Activated CD8-positive, alpha-beta memory T cell treated with anti-CD3 and anti-CD28 coated beads for 36 hours (primary cell): Measurements from ENCODE around the gene RARG. TPM values are rescaled to one million over a fixed set of nuclear protein-coding genes. Genes with fewer than 3 reads are reported as not detected.
"Not testable (repeated sequence)": the region's sequence is repeated elsewhere in the genome, so short reads cannot be mapped to it uniquely, and the experiment has no call there.

Experiments
- CTCF ChIA-PET: fragments of 350-600 bp; sonication (Branson Sonifier 250); formaldehyde crosslinking; loops from one replicate; lab custom pipeline; 2021; ENCODE audit warnings: antibody characterized with exemption; lab: Charles Lee
- POLR2A ChIA-PET: fragments of 350-600 bp; sonication (Branson Sonifier 250); formaldehyde crosslinking; loops from one replicate; lab custom pipeline; 2021; ENCODE audit warnings: antibody characterized with exemption; lab: Charles Lee
- total RNA-seq, 2 experiments: library from RNA; stranded (reverse); gene quantifications; one replicate each; pipeline ENCODE4 v1.2.3, GENCODE V29; 2021

RARG gene
- total RNA-seq, 2 experiments from 2014 or later, result 42.5 to 42.7 TPM

DNA sequence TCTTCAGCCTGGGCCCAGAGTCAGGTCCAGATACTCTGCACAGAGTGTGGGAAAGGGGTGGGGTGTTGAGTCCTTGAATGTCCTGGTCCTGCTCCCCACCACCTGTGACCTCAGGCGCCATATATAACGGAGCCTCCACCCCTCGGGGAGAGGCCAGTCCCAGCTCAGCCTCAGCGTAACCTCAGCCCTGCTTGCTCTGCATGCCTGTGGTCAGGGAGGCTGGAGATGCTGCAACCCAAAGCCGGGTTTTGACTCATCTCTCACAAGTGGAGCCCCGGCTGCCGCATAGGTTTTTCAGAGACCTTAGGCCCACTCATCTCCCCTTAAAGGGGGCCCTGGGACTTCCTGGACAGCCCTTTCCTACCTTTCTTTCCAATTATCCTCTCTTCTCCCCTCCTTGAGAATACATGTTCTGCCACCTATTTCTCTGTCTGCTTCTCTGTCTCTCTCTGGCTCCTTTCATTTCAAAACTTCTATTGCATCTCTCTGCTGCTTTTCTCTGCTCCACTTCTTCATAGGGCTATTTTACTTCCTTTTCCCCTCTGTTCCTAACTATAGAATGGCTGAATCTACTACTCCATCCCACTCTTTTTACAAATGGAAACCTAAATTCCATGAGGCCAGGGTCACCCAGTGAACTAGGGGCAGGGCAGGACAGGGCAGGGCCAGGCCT is 26.1 kb downstream of the RARG start:
- CTCF ChIA-PET, result interaction anchor here (1.0 to 2.7 kb wide), 5 partner anchors 14 to 73 kb away, joined by 3 to 11 read pairs (median 6); a partner anchor contains a TSS

GRCh38 chr12:53204351-53204750 is 27.7 kb downstream of the RARG start:
- CTCF ChIA-PET, result interaction anchor here (0.7 to 3.1 kb wide), 5 partner anchors 9 to 117 kb away, joined by 3 to 12 read pairs (median 6); partner anchors contain the start of gene AAAS
- POLR2A ChIA-PET, result interaction anchor here (1.5 kb wide), 1 partner anchor 91 kb away, joined by 5 read pairs; the partner anchor contains the start of gene PFDN5

More for the DNA sequence above, 26.1 kb downstream of the RARG start:
- POLR2A ChIA-PET, result interaction anchor here (0.5 to 1.9 kb wide), 5 partner anchors 14 to 139 kb away, joined by 3 to 10 read pairs (median 4); partner anchors contain the start of genes CSAD and ZNF740

DNA sequence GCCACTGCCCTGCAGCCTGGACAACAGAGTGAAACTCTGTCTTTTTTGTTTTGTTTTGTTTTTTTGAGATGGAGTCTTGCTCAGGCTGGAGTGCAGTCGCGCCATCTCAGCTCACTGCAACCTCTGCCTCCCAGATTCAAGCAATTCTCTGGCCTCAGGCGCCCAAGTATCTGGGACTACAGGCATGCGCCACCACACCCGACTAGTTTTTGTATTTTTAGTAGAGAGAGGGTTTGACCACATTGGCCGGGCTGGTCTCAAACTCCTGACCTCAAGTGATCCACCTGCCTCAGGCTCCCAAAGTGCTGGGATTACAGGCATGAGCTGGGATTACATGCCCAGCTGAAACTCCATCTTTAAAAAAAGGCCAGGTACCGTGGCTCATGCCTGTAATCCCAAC is 29.7 kb downstream of the RARG start:
- POLR2A ChIA-PET, result not testable (repeated sequence)

DNA sequence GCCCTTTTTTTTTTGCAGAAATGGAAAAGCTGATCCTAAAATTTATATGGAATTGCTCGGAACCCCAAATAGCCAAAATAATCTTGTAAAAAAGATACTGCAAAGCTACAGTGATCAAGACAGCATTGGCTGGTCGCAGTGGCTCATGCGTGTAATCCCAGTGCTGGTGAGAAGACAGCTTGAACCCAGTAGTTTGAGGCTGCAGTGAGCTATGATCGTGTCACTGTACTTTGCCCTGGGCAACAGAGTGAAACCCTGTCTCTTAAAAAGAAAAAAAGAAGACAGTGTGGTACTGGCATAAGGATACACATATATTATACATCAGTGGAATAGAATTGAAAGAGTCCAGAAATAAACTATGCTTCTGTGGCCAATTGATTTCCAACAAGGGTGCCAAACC is 30.4 kb downstream of the RARG start:
- CTCF ChIA-PET, result interaction anchor here (0.7 to 4.9 kb wide), 5 partner anchors 10 to 119 kb away, joined by 3 to 18 read pairs (median 4); no protein-coding TSS in a partner anchor

More for the DNA sequence above, 29.7 kb downstream of the RARG start:
- CTCF ChIA-PET, result interaction anchor here (1.8 to 3.1 kb wide), 2 partner anchors 11 to 12 kb away, joined by 4 to 12 read pairs; no protein-coding TSS in a partner anchor

GRCh38 chr12:53201177-53201541 is 30.9 kb downstream of the RARG start:
- CTCF ChIA-PET, result interaction anchor here (0.7 to 4.9 kb wide), 5 partner anchors 10 to 120 kb away, joined by 3 to 19 read pairs (median 4); no protein-coding TSS in a partner anchor
- POLR2A ChIA-PET, result no interaction called here

More for the DNA sequence above, 30.4 kb downstream of the RARG start:
- POLR2A ChIA-PET, result no interaction called here

DNA sequence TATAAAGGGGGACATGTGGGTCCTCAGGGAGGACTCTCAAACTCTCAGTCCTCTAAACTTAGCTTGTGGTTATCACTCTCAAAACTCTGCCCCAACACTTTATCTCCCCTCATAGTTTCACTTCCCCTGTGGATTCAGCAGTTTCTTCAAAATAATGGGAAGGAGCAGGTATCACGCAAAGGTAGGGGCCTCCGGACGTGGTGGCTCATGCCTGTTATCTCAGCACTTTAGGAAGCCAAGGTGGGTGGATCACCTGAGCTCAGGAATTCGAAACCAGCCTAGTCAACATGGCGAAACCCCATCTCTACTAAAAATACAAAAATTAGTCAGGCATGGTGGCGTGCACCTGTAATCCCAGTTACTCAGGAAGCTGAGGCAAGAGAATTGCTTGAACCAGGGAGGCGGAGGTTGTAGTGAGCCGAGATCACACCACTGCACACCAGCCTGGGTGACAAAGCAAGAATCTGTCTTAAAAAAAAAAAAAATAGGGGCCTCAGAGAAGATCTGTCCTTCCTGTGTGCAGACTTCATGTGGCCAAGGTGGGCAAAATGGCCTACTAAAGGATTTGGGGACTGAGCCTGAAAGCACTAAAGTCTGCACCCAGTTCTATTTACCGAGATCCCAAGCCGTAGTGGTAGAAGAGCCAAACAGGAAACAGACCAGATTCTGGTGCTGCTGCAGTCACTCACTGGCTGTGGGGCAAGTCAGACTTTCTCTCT is 31.4 kb downstream of the RARG start:
- ChIA-PET CTCF (interaction anchor here (1.0 to 4.9 kb wide), 4 partner anchors 11 to 94 kb away, joined by 3 to 19 read pairs (median 11); partner anchors contain the start of gene PFDN5), POLR2A (interaction anchor here (1.0 to 1.6 kb wide), 2 partner anchors 9 to 20 kb away, joined by 3 to 4 read pairs; partner anchors contain the start of genes CSAD and ZNF740)

GRCh38 chr12:53200107-53200457 is 31.9 kb downstream of the RARG start:
- ChIA-PET CTCF (interaction anchor here (1.0 to 4.9 kb wide), 5 partner anchors 10 to 95 kb away, joined by 3 to 19 read pairs (median 4); partner anchors contain the start of gene PFDN5), POLR2A (interaction anchor here (1.0 to 1.6 kb wide), 2 partner anchors 8 to 19 kb away, joined by 3 to 4 read pairs; partner anchors contain the start of genes CSAD and ZNF740)

DNA sequence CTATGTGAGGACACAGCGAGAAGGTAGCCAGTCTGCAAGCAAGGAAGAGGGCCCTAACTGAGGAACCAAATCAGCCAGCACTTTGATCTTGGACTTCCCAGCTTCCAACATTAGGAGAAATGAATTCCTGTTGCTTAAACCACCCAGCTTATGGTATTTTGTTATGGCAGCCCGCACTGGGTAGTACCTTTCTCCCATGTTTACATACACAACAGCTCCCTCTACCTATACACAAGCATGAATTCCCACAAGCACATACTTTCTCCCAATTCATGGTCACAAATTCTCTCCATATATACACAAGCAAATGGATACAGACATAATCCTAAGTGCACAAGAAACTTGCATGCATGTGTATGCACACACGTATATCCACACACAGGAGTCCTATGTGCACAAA is 32.3 kb downstream of the RARG start:
- POLR2A ChIA-PET, result interaction anchor here (1.0 to 1.6 kb wide), 2 partner anchors 8 to 19 kb away, joined by 3 to 4 read pairs; partner anchors contain the start of genes CSAD and ZNF740
- CTCF ChIA-PET, result interaction anchor here (0.5 to 4.9 kb wide), 6 partner anchors 9 to 95 kb away, joined by 3 to 19 read pairs (median 4); partner anchors contain the start of genes PFDN5 and ZNF740

GRCh38 chr12:53198486-53199110 is 33.4 kb downstream of the RARG start:
- ChIA-PET POLR2A (interaction anchor here (0.6 to 1.7 kb wide), 2 partner anchors 18 to 28 kb away, joined by 3 to 6 read pairs; partner anchors contain the start of genes CSAD and ZNF740), CTCF (interaction anchor here (1.0 to 4.9 kb wide), 7 partner anchors 8 to 123 kb away, joined by 3 to 19 read pairs (median 5); partner anchors contain the start of genes AAAS and ZNF740)

- POLR2A ChIA-PET, result interaction anchor here (1.7 kb wide), 1 partner anchor 17 kb away, joined by 6 read pairs; the partner anchor contains the start of genes CSAD and ZNF740
- CTCF ChIA-PET, result interaction anchor here (0.5 to 4.9 kb wide), 4 partner anchors 9 to 225 kb away, joined by 4 to 19 read pairs (median 12); no protein-coding TSS in a partner anchor
These were observed 34.9 kb downstream of the RARG start for GRCh38 chr12:53197011-53197640.

- POLR2A ChIA-PET, result no interaction called here
- CTCF ChIA-PET, result interaction anchor here (2.4 kb wide), 1 partner anchor 9 kb away, joined by 7 read pairs; no protein-coding TSS in a partner anchor
These were observed 35.5 kb downstream of the RARG start for GRCh38 chr12:53196486-53196885.

GRCh38 chr12:53195516-53196420 is 36.2 kb downstream of the RARG start:
- CTCF ChIA-PET, result interaction anchor here (0.5 to 1.3 kb wide), 3 partner anchors 18 to 52 kb away, joined by 3 to 5 read pairs (median 4); no protein-coding TSS in a partner anchor
- POLR2A ChIA-PET, result interaction anchor here (0.6 to 1.6 kb wide), 2 partner anchors 14 to 75 kb away, joined by 4 to 12 read pairs; no protein-coding TSS in a partner anchor

DNA sequence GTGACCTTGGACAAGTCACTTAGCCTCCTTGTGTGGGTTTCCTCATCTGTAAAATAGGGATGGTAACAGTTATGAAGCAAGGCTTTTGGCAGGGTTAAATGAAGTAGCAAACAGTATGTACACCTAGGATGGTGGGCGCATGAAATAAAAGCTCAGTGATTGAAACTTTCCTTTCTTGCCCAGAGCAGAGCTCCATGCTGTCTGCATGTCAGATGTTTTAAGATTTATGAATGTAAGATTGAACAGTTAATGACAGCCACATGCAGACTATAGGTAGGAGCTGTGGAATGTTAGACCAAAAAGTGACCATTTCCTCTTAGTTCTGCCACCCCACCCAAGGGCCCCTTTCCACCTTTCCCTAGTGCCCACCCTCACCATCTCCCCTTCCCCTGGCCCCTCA is 37.0 kb downstream of the RARG start:
- CTCF ChIA-PET, result interaction anchor here (1.2 to 1.3 kb wide), 2 partner anchors 19 to 35 kb away, joined by 4 to 5 read pairs; no protein-coding TSS in a partner anchor
- POLR2A ChIA-PET, result interaction anchor here (0.6 to 1.6 kb wide), 3 partner anchors 10 to 76 kb away, joined by 3 to 12 read pairs (median 4); no protein-coding TSS in a partner anchor

- ChIA-PET CTCF (interaction anchor here (0.6 to 1.3 kb wide), 2 partner anchors 35 to 117 kb away, joined by 4 to 5 read pairs; no protein-coding TSS in a partner anchor), POLR2A (interaction anchor here (1.0 to 1.6 kb wide), 2 partner anchors 9 to 12 kb away, joined by 3 to 4 read pairs; no protein-coding TSS in a partner anchor)
These were observed 37.9 kb downstream of the RARG start for GRCh38 chr12:53193985-53194716.

DNA sequence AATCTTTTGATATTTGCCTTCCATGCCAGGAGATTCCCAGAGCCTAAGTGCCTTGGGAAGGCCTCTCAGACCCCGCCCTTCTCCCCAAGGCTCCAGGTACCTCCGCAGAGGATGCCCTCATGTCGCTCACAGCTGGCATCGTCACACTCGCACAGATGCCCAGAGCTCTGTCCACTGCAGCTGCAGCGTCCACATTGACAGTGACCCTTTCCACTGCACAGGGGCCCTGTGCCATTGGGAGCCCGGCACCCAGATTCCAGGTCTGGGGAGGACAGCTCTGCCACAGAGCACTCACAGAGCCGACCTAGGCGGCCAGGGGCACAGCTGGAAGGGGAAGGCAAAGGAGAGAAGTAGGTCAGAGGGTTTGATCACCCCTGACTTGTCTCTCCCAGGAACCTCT is 39.0 kb downstream of the RARG start:
- CTCF ChIA-PET, result no interaction called here
- POLR2A ChIA-PET, result no interaction called here
